T-cell (primary cell): ENCODE data around the gene MICAL2. TPM values are rescaled to one million over a fixed set of nuclear protein-coding genes. Genes with fewer than 3 reads are reported as not detected.

Source experiments
- ATAC-seq, 4 experiments: fragments of 200-7000 bp in 3 of 4; fragments of 150-1000 bp in 1 of 4; cut with Tn5 transposase; replicated peaks in 1 of 4; 1 replicate in 3 of 4; 2 replicates in 1 of 4; pipeline ENCODE4 v1.10.0; 2021; ENCODE audit warnings: moderate library complexity in 3 of 4, mild to moderate bottlenecking in 2 of 4, moderate number of reproducible peaks in 1 of 4
- CTCF ChIA-PET, 2 donors: fragments of 300-600 bp; sonication (Branson Sonifier 250); formaldehyde crosslinking; loops; one replicate each; lab custom pipeline; 2022; ENCODE audit warnings: antibody characterized with exemption in 2 of 2; lab: Charles Lee
- POLR2A ChIA-PET, 2 donors: fragments of 300-600 bp; sonication (Branson Sonifier 250); formaldehyde crosslinking; loops; one replicate each; lab custom pipeline; 2022; ENCODE audit warnings: antibody characterized with exemption in 2 of 2; lab: Charles Lee
- DNase-seq, 35 experiments: peaks; one replicate each; pipeline versions ENCODE4 v3.0.0 to v3.0.0-alpha.2; 2013 to 2023
- H3K27ac ChIP-seq: one replicate; pipeline ENCODE4 v1.5.1; 2013; ENCODE audit warnings: low read length
- H3K27me3 ChIP-seq, 2 experiments: replicated peaks in 1 of 2; 1 replicate in 1 of 2; 2 replicates in 1 of 2; pipeline versions ENCODE4 v1.6.1 to v1.7.0; 2013; ENCODE audit warnings: low read length in 1 of 2, mixed read lengths in 1 of 2; ENCODE audit not compliant: control insufficient read depth in 2 of 2, insufficient read depth in 2 of 2; ENCODE audit errors: extremely low read depth in 1 of 2
- H3K36me3 ChIP-seq, 2 donors: 1 replicate in 1 of 2; 2 replicates in 1 of 2; pipeline versions ENCODE4 v1.6.1 to v1.7.0; 2013; ENCODE audit warnings: low read length in 1 of 2; ENCODE audit not compliant: control insufficient read depth in 2 of 2, insufficient read depth in 1 of 2; ENCODE audit errors: extremely low read depth in 1 of 2
- H3K4me1 ChIP-seq, 2 experiments: 1 replicate in 1 of 2; 2 replicates in 1 of 2; pipeline versions ENCODE4 v1.6.1 to v1.7.0; 2013; ENCODE audit warnings: low read length in 2 of 2, mixed read lengths in 1 of 2; ENCODE audit not compliant: insufficient read depth in 2 of 2, control insufficient read depth in 1 of 2; ENCODE audit errors: extremely low read depth in 1 of 2
- H3K4me3 ChIP-seq, 2 donors: 1 replicate in 1 of 2; 2 replicates in 1 of 2; pipeline versions ENCODE4 v1.5.1 to v1.7.0; 2013; ENCODE audit warnings: mild to moderate bottlenecking in 2 of 2, low read length in 1 of 2, moderate library complexity in 1 of 2; ENCODE audit not compliant: control insufficient read depth in 1 of 2; ENCODE audit errors: extremely low read depth in 1 of 2
- H3K9me3 ChIP-seq: 2 replicates; pipeline ENCODE4 v1.7.0; 2013
- H3K27ac Mint-ChIP-seq, 2 donors: one replicate each; pipeline ENCODE4 v1.8.0; 2020 to 2021; ENCODE audit warnings: mild to moderate bottlenecking in 2 of 2, mixed read lengths in 2 of 2
- H3K27me3 Mint-ChIP-seq, 2 donors: one replicate each; pipeline ENCODE4 v1.8.0; 2021 to 2022; ENCODE audit warnings: mixed read lengths in 2 of 2
- H3K36me3 Mint-ChIP-seq: one replicate; pipeline ENCODE4 v1.8.0; 2021; ENCODE audit warnings: mixed read lengths
- H3K4me1 Mint-ChIP-seq, 3 donors: one replicate each; pipeline ENCODE4 v1.8.0; 2020 to 2022; ENCODE audit warnings: mixed read lengths in 3 of 3, mild to moderate bottlenecking in 1 of 3
- H3K4me3 Mint-ChIP-seq, 3 donors: one replicate each; pipeline ENCODE4 v1.8.0; 2020 to 2022; ENCODE audit warnings: mild to moderate bottlenecking in 3 of 3, mixed read lengths in 3 of 3, moderate library complexity in 3 of 3
- H3K9me3 Mint-ChIP-seq, 3 donors: one replicate each; pipeline ENCODE4 v1.8.0; 2020 to 2022; ENCODE audit warnings: mixed read lengths in 3 of 3
- WGBS: methylation state at CpG from one replicate; pipeline ENCODE4 v1.1.5; 2013; ENCODE audit warnings: missing lambda C conversion rate; ENCODE audit not compliant: insufficient coverage; 5-methylcytosine and 5-hydroxymethylcytosine counted together
- total RNA-seq, 35 experiments: library from RNA in 6 of 35; stranded (reverse) in 6 of 35; fragments of 120-200 nt in 1 of 35; gene quantifications; one replicate each; pipeline versions ENCODE4 v1.2.1 to v1.2.4 and lab custom pipeline; 2013 to 2026

MICAL2 gene
- total RNA-seq, 5 donors from 2014 or later (not counting 1 experiment from before 2014, with no cell fraction given): 13.7 to 38.7 (median 22.9) TPM

DNA sequence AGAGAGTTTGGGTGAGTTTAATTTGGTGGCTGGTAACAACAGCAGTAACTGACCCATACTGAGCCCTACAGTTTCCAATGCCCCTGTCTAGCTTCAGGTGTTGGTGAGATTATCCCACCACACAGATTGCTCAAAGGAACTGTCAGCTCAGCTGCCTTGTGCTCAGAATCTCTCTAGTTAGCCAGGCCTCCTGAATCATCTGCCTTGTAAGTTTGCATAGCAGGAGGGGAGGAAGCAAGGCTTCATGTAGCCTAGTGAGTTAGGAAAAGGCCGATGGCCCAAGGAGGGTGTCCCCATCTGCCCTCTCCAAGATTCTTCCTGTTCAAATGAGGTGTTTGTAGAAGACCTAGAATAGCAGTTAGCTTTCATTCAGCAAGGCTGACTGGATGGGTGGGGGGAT, 74.3 kb downstream of the MICAL2 start:
- ChIA-PET POLR2A (no interaction called here), CTCF (interaction anchor here in 1 of 2 donors (0.5 kb wide), 1 partner anchor 1338 kb away, joined by 3 read pairs; no protein-coding TSS in a partner anchor)
- Mint-ChIP-seq H3K36me3 (no peaks in the 10 kb centered on the region), H3K27ac (no peak overlapping the region), H3K9me3 (no peaks in the 10 kb centered on the region), H3K27me3 (no peaks in the 10 kb centered on the region), H3K4me1 (peaks cover 13 to 25% (median 22%) of the 10 kb centered on the region in 3 donors), H3K4me3 (no peak overlapping the region)
- H3K4me1 ChIP-seq: peaks cover 0 to 2% of the 10 kb centered on the region in 2 experiments
- no CpG with 5 or more reads among the region's 1 CpG for WGBS
- H3K27ac ChIP-seq: no peak overlapping the region
- H3K9me3 ChIP-seq: no peaks in the 10 kb centered on the region
- no peaks in the 10 kb centered on the region for H3K36me3 ChIP-seq
- no peak for ATAC-seq
- no peak for DNase-seq
- H3K4me3 ChIP-seq: no peak overlapping the region
- H3K27me3 ChIP-seq: no peaks in the 10 kb centered on the region

- Histone ChIP-seq H3K4me3 (no peak overlapping the region), H3K27me3 (no peaks in the 10 kb centered on the region), H3K27ac (no peak overlapping the region), H3K4me1 (peaks cover 0 to 7% of the 10 kb centered on the region in 2 experiments), H3K9me3 (no peaks in the 10 kb centered on the region), H3K36me3 (no peaks in the 10 kb centered on the region)
- Mint-ChIP-seq H3K4me1 (peaks cover 15 to 24% (median 21%) of the 10 kb centered on the region in 3 donors), H3K27ac (no peak overlapping the region), H3K4me3 (no peak overlapping the region), H3K36me3 (no peaks in the 10 kb centered on the region), H3K9me3 (no peaks in the 10 kb centered on the region), H3K27me3 (no peaks in the 10 kb centered on the region)
- no CpG with 5 or more reads among the region's 3 CpGs for WGBS
- ATAC-seq (no peak), DNase-seq (no peak)
- CTCF ChIA-PET: no interaction called here
- POLR2A ChIA-PET: no interaction called here
Observed at GRCh38 chr11:12185106-12185690, 74.8 kb downstream of the MICAL2 start.

DNA sequence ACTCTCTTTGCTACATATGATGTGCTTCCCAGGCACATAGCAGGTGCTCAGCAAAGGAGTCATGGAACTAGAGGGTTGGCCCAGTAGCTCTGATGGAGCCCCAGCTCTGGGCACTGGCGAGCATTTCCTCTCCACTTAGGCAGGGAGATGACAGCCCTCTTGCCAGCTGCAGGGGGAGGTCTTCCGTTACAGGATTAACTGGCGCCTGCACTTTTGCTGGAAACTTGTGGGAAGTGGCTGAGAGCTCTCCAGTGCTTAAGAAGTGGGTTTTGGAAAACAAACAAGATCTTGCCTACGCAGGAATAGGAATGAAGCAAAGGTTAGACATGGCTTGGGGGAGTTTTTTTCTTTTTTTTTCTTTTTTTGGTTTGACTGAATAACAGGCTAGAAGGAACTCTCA, 75.5 kb downstream of the MICAL2 start:
- no peak overlapping the region for H3K4me3 ChIP-seq
- Mint-ChIP-seq H3K27ac (no peak overlapping the region), H3K9me3 (no peaks in the 10 kb centered on the region), H3K27me3 (no peaks in the 10 kb centered on the region), H3K4me1 (peaks cover 19 to 29% (median 21%) of the 10 kb centered on the region in 3 donors), H3K36me3 (no peaks in the 10 kb centered on the region), H3K4me3 (no peak overlapping the region)
- H3K4me1 ChIP-seq: peaks cover 0 to 7% of the 10 kb centered on the region in 2 experiments
- no peaks in the 10 kb centered on the region for H3K36me3 ChIP-seq
- H3K27me3 ChIP-seq: no peaks in the 10 kb centered on the region
- no peak for DNase-seq
- no peak for ATAC-seq
- POLR2A ChIA-PET: no interaction called here
- CTCF ChIA-PET: no interaction called here
- WGBS: 91% methylated on average over 3 of the region's 4 CpGs
- H3K27ac ChIP-seq: no peak overlapping the region
- H3K9me3 ChIP-seq: no peaks in the 10 kb centered on the region

GRCh38 chr11:12186701-12187100, 76.3 kb downstream of the MICAL2 start:
- Histone ChIP-seq H3K27ac (no peak overlapping the region), H3K4me3 (no peak overlapping the region), H3K36me3 (no peaks in the 10 kb centered on the region), H3K27me3 (no peaks in the 10 kb centered on the region), H3K9me3 (no peaks in the 10 kb centered on the region), H3K4me1 (peaks cover 0 to 7% of the 10 kb centered on the region in 2 experiments)
- H3K27me3 Mint-ChIP-seq: no peaks in the 10 kb centered on the region
- 93% methylated on average over 4 of the region's 5 CpGs for WGBS
- POLR2A ChIA-PET: no interaction called here
- H3K4me3 Mint-ChIP-seq: no peak overlapping the region
- peak overlapping the region in 1 of 2 donors; percentile 0 for H3K27ac Mint-ChIP-seq
- no peaks in the 10 kb centered on the region for H3K9me3 Mint-ChIP-seq
- CTCF ChIA-PET: interaction anchor here in 1 of 2 donors (1.0 kb wide), 1 partner anchor 39 kb away, joined by 5 read pairs; no protein-coding TSS in a partner anchor
- H3K4me1 Mint-ChIP-seq: peaks cover 19 to 30% (median 21%) of the 10 kb centered on the region in 3 donors
- no peak for DNase-seq
- ATAC-seq: no peak
- H3K36me3 Mint-ChIP-seq: no peaks in the 10 kb centered on the region

- Histone ChIP-seq H3K4me1 (peaks cover 0 to 11% of the 10 kb centered on the region in 2 experiments), H3K27ac (no peak overlapping the region), H3K27me3 (no peaks in the 10 kb centered on the region), H3K4me3 (no peak overlapping the region), H3K36me3 (no peaks in the 10 kb centered on the region), H3K9me3 (no peaks in the 10 kb centered on the region)
- Mint-ChIP-seq H3K36me3 (no peaks in the 10 kb centered on the region), H3K27ac (peak overlapping the region in 1 of 2 donors; percentile 24), H3K9me3 (no peaks in the 10 kb centered on the region), H3K27me3 (no peaks in the 10 kb centered on the region), H3K4me3 (no peak overlapping the region), H3K4me1 (peaks cover 19 to 30% (median 21%) of the 10 kb centered on the region in 3 donors)
- ChIA-PET POLR2A (interaction anchor here in 1 of 2 donors (0.7 kb wide), 1 partner anchor 21 kb away, joined by 5 read pairs; no protein-coding TSS in a partner anchor), CTCF (interaction anchor here in 1 of 2 donors (1.0 kb wide), 1 partner anchor 38 kb away, joined by 5 read pairs; no protein-coding TSS in a partner anchor)
- DNase-seq (no peak), ATAC-seq (peak in 1 of 4 experiments; percentile 22)
- 88% methylated on average over 3 of the region's 8 CpGs for WGBS
Observed at GRCh38 chr11:12187399-12187798, 77.0 kb downstream of the MICAL2 start.

- Histone ChIP-seq H3K4me1 (peaks cover 11 to 23% of the 10 kb centered on the region in 2 experiments), H3K36me3 (no peaks in the 10 kb centered on the region), H3K4me3 (no peak overlapping the region), H3K9me3 (no peaks in the 10 kb centered on the region), H3K27ac (no peak overlapping the region), H3K27me3 (no peaks in the 10 kb centered on the region)
- no peaks in the 10 kb centered on the region for H3K27me3 Mint-ChIP-seq
- WGBS: no CpG with 5 or more reads among the region's 3 CpGs
- peaks cover 30 to 40% (median 32%) of the 10 kb centered on the region in 3 donors for H3K4me1 Mint-ChIP-seq
- POLR2A ChIA-PET: no interaction called here
- no peak for ATAC-seq
- H3K36me3 Mint-ChIP-seq: no peaks in the 10 kb centered on the region
- peak overlapping the region in 1 of 2 donors; percentile 38 for H3K27ac Mint-ChIP-seq
- H3K4me3 Mint-ChIP-seq: no peak overlapping the region
- H3K9me3 Mint-ChIP-seq: no peaks in the 10 kb centered on the region
- CTCF ChIA-PET: interaction anchor here in 1 of 2 donors (1.7 kb wide), 1 partner anchor 47 kb away, joined by 6 read pairs; no protein-coding TSS in a partner anchor
- DNase-seq: no peak
Observed at GRCh38 chr11:12188548-12189317, 78.3 kb downstream of the MICAL2 start.
